H1 (cell line): Measurements from ENCODE around the gene QSER1. TPM values are rescaled to one million over a fixed set of nuclear protein-coding genes. Genes with fewer than 3 reads are reported as not detected.

Experiments
- CTCF ChIA-PET: fragments of 300-600 bp; sonication (Branson Sonifier 250); formaldehyde crosslinking; loops from one replicate; lab custom pipeline; 2021; ENCODE audit not compliant: partially characterized antibody; lab: Charles Lee
- POLR2A ChIA-PET: fragments of 300-600 bp; sonication (Branson Sonifier 250); formaldehyde crosslinking; loops from one replicate; lab custom pipeline; 2021; ENCODE audit warnings: inconsistent platforms; ENCODE audit not compliant: partially characterized antibody; lab: Charles Lee
- DNase-seq, 2 experiments: peaks; one replicate each; pipeline versions ENCODE4 v3.0.0 to v3.0.0-alpha.2; 2010 to 2022; ENCODE audit warnings: low spot score in 2 of 2, low read depth in 1 of 2, mixed read lengths in 1 of 2
- FAIRE-seq: peaks from 2 replicates; lab custom pipeline; 2011; peaks lifted over from hg19 to GRCh38; lab: Jason Lieb, UNC
- H2AFZ ChIP-seq: 2 replicates; pipeline ENCODE4 v1.8.1; 2012; ENCODE audit warnings: low read length, inconsistent platforms
- H2AK5ac ChIP-seq: 2 replicates; pipeline ENCODE4 v1.6.1; 2013; ENCODE audit warnings: low read depth, low read length
- H2BK120ac ChIP-seq: replicated peaks from 2 replicates; pipeline ENCODE3; 2013; ENCODE audit warnings: low read depth, low read length, inconsistent platforms
- H2BK12ac ChIP-seq: 2 replicates; pipeline ENCODE4 v1.6.1; 2013; ENCODE audit warnings: low read depth, low read length
- H2BK15ac ChIP-seq: 2 replicates; pipeline ENCODE4 v1.6.1; 2013; ENCODE audit warnings: low read length
- H2BK20ac ChIP-seq: 2 replicates; pipeline ENCODE4 v1.6.1; 2013; ENCODE audit warnings: low read length
- H2BK5ac ChIP-seq: 2 replicates; pipeline ENCODE4 v1.6.1; 2013; ENCODE audit warnings: low read depth, low read length
- H3K14ac ChIP-seq: 2 replicates; pipeline ENCODE4 v1.6.1; 2013; ENCODE audit warnings: inconsistent platforms; ENCODE audit not compliant: insufficient read length
- H3K18ac ChIP-seq: 2 replicates; pipeline ENCODE4 v1.6.1; 2013; ENCODE audit warnings: low read length; ENCODE audit errors: extremely low read depth
- H3K23ac ChIP-seq: 2 replicates; pipeline ENCODE4 v1.6.1; 2013; ENCODE audit warnings: inconsistent platforms; ENCODE audit not compliant: insufficient read length
- H3K23me2 ChIP-seq: 2 replicates; pipeline ENCODE4 v1.6.1; 2013; ENCODE audit warnings: low read depth, low read length
- H3K27ac ChIP-seq: 2 replicates; pipeline ENCODE4 v1.6.1; 2011; ENCODE audit warnings: low read depth, low read length, inconsistent platforms
- H3K27me3 ChIP-seq, 4 experiments: replicated peaks in 1 of 4; 1 replicate in 1 of 4; 2 replicates in 3 of 4; pipeline versions ENCODE4 v1.6.1 to v1.8.1; 2011 to 2013; ENCODE audit warnings: low read length in 3 of 4, mild to moderate bottlenecking in 3 of 4, inconsistent platforms in 2 of 4, mixed read lengths in 2 of 4, moderate library complexity in 1 of 4; ENCODE audit not compliant: control insufficient read depth in 3 of 4, insufficient read depth in 3 of 4; ENCODE audit errors: extremely low read depth in 1 of 4
- H3K36me3 ChIP-seq, 4 experiments: 2 replicates each; pipeline versions ENCODE4 v1.6.1 to v1.8.1; 2011 to 2013; ENCODE audit warnings: mild to moderate bottlenecking in 4 of 4, low read length in 3 of 4, moderate library complexity in 2 of 4, control low read depth in 1 of 4, inconsistent platforms in 1 of 4; ENCODE audit not compliant: insufficient read depth in 4 of 4, control insufficient read depth in 2 of 4
- H3K4ac ChIP-seq: replicated peaks from 2 replicates; pipeline ENCODE3; 2013; ENCODE audit warnings: low read length, low read depth, mixed read lengths, inconsistent platforms; ENCODE audit not compliant: insufficient read length
- H3K4me1 ChIP-seq, 4 experiments: replicated peaks in 1 of 4; 1 replicate in 1 of 4; 2 replicates in 3 of 4; pipeline versions ENCODE4 v1.6.1 to v1.8.1; 2011 to 2013; ENCODE audit warnings: low read length in 3 of 4, inconsistent platforms in 2 of 4, mixed read lengths in 1 of 4; ENCODE audit not compliant: insufficient read depth in 4 of 4, control insufficient read depth in 3 of 4
- H3K4me2 ChIP-seq, 2 experiments: 2 replicates each; pipeline versions ENCODE4 v1.6.1 to v1.8.1; 2011 to 2013; ENCODE audit warnings: low read depth in 2 of 2, low read length in 2 of 2, control low read depth in 1 of 2, inconsistent platforms in 1 of 2, mild to moderate bottlenecking in 1 of 2; ENCODE audit not compliant: insufficient read depth in 1 of 2
- H3K4me3 ChIP-seq, 4 experiments: fragments of 200-600, 300-600 bp in 1 of 4; sonication (generic), shearing (Covaris generic), sonication (Bioruptor Twin) in 1 of 4; 2 replicates each; pipeline versions ENCODE4 v1.5.1 to v1.8.1; 2011 to 2016; ENCODE audit warnings: low read length in 4 of 4, low read depth in 3 of 4, control low read depth in 2 of 4, inconsistent platforms in 2 of 4, mild to moderate bottlenecking in 2 of 4, mixed read lengths in 1 of 4, moderate library complexity in 1 of 4; ENCODE audit not compliant: insufficient read depth in 2 of 4; ENCODE audit errors: extremely low read depth in 1 of 4
- H3K56ac ChIP-seq: replicated peaks from 2 replicates; pipeline ENCODE3; 2013; ENCODE audit warnings: low read depth, mild to moderate bottlenecking, mixed read lengths, low read length, inconsistent platforms; ENCODE audit not compliant: insufficient read length
- H3K79me1 ChIP-seq: 2 replicates; pipeline ENCODE4 v1.6.1; 2013; ENCODE audit warnings: low read depth, low read length, control low read depth
- H3K79me2 ChIP-seq, 2 experiments: 2 replicates each; pipeline versions ENCODE4 v1.6.1 to v1.8.1; 2012 to 2013; ENCODE audit warnings: low read length in 2 of 2, mild to moderate bottlenecking in 2 of 2, inconsistent platforms in 1 of 2; ENCODE audit not compliant: insufficient read depth in 2 of 2, control insufficient read depth in 1 of 2
- H3K9ac ChIP-seq, 4 experiments: replicated peaks in 1 of 4; 1 replicate in 1 of 4; 2 replicates in 3 of 4; pipeline versions ENCODE4 v1.6.1 to v1.8.1; 2011 to 2013; ENCODE audit warnings: low read depth in 3 of 4, low read length in 3 of 4, control low read depth in 2 of 4, mild to moderate bottlenecking in 2 of 4, moderate library complexity in 2 of 4, inconsistent platforms in 1 of 4; ENCODE audit errors: extremely low read depth in 1 of 4
- H3K9me3 ChIP-seq, 2 experiments: 2 replicates each; pipeline versions ENCODE4 v1.6.1 to v1.8.1; 2012 to 2013; ENCODE audit warnings: mild to moderate bottlenecking in 2 of 2, moderate library complexity in 2 of 2, control low read depth in 1 of 2, inconsistent platforms in 1 of 2, low read depth in 1 of 2, low read length in 1 of 2, mixed read lengths in 1 of 2; ENCODE audit not compliant: insufficient read depth in 2 of 2
- H4K20me1 ChIP-seq, 2 experiments: replicated peaks in 1 of 2; 2 replicates each; pipeline versions ENCODE3 to v1.8.1; 2011 to 2013; ENCODE audit warnings: inconsistent platforms in 2 of 2, low read length in 2 of 2, mild to moderate bottlenecking in 1 of 2; ENCODE audit not compliant: insufficient read depth in 2 of 2, control insufficient read depth in 1 of 2
- H4K5ac ChIP-seq: 2 replicates; pipeline ENCODE4 v1.6.1; 2013; ENCODE audit warnings: low read length, low read depth, mixed read lengths, inconsistent platforms; ENCODE audit not compliant: insufficient read length
- H4K8ac ChIP-seq: 2 replicates; pipeline ENCODE4 v1.8.0; 2013; ENCODE audit warnings: mild to moderate bottlenecking, moderate library complexity, low read length, inconsistent platforms; ENCODE audit not compliant: insufficient read depth; ENCODE audit errors: extremely low read depth
- H4K91ac ChIP-seq: replicated peaks from 2 replicates; pipeline ENCODE3; 2013; ENCODE audit warnings: low read length, mixed read lengths, inconsistent platforms; ENCODE audit not compliant: insufficient read length
- ASH2L ChIP-seq: fragments of 200-600, 300-600 bp; sonication (generic); IDR thresholded peaks from one replicate; pipeline ENCODE4 v1.7.1; 2017; ENCODE audit warnings: low read length
- EZH2 ChIP-seq: fragments of 200-600 bp; sonication (generic); IDR thresholded peaks from 2 replicates; pipeline ENCODE4 v1.7.1; 2012; ENCODE audit warnings: low read depth, mild to moderate bottlenecking, moderate library complexity, low read length, inconsistent platforms; ENCODE audit not compliant: severe bottlenecking
- FOSL1 ChIP-seq: IDR thresholded peaks from 2 replicates; pipeline ENCODE4 v1.6.1; 2011; ENCODE audit warnings: mild to moderate bottlenecking, low read depth, low read length, moderate library complexity; ENCODE audit not compliant: insufficient read depth
- JUND ChIP-seq: IDR thresholded peaks from 2 replicates; pipeline ENCODE4 v1.6.1; 2011; ENCODE audit warnings: mild to moderate bottlenecking, improper control_type of control experiment, low read length
- POLR2A ChIP-seq, 2 experiments: IDR thresholded peaks; 1 replicate in 1 of 2; 2 replicates in 1 of 2; pipeline ENCODE4 v1.6.1; 2011; ENCODE audit warnings: low read depth in 2 of 2, low read length in 2 of 2, mild to moderate bottlenecking in 2 of 2; ENCODE audit errors: control extremely low read depth in 1 of 2
- RFX5 ChIP-seq: IDR thresholded peaks from 2 replicates; pipeline ENCODE4 v1.6.1; 2011; ENCODE audit warnings: low read depth, low read length, improper control_type of control experiment, borderline replicate concordance
- SIX5 ChIP-seq: IDR thresholded peaks from 2 replicates; pipeline ENCODE4 v1.6.1; 2011; ENCODE audit warnings: mild to moderate bottlenecking, low read depth, low read length
- TBP ChIP-seq: IDR thresholded peaks from 2 replicates; pipeline ENCODE4 v1.6.1; 2011; ENCODE audit warnings: low read depth, low read length, improper control_type of control experiment
- TEAD4 ChIP-seq: IDR thresholded peaks from 2 replicates; pipeline ENCODE4 v1.6.1; 2012; ENCODE audit warnings: low read depth, low read length, inconsistent platforms, mixed read lengths
- polyA plus RNA-seq, 7 experiments: library from polyadenylated mRNA; depleted of rRNA in 3 of 7; stranded (reverse) in 5 of 7; unstranded in 2 of 7; fragments of >200 nt in 5 of 7; fragments of 200-250 nt in 2 of 7; gene quantifications; 1 replicate in 5 of 7; 2 replicates in 1 of 7; 4 replicates in 1 of 7; pipeline versions ENCODE4 v1.2.1 to v1.2.3, GENCODE V29; 2011 to 2013; ENCODE audit warnings: missing spikeins in 2 of 7, mixed read lengths in 2 of 7
- total RNA-seq: library from RNA; stranded (reverse); fragmentation: NEBNext Ultra II Directional; extraction: Animal tissue kit (Norgen Biotek cat#: 25700); gene quantifications from 2 replicates; pipeline ENCODE4 v1.2.1, GENCODE V29; 2021

QSER1 gene
- total and polyA plus RNA-seq, 2 of the 8 experiments (the other 6 are each of a cell fraction or from before 2014, with no cell fraction given), result 29.3 to 117 TPM

DNA sequence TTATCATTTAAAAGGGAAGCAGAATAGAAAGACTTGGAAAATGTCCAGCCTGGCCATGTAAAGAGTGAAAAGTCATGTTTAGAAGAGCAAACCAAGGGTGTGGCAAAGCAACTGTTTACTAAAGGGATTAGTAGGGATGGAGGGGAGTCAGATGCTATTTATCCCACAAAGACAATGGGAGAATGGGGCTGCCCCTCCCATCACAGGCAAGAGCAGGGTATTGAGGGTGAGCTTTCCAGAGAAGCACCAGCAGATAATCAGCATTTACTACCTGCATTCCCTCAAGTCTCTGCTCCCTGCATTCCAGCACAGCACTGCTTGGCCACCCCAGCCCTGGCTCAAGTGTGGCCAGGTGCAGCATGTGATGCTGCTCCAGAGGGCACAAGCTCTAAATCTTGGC is 18.5 kb upstream of the QSER1 start:
- no peak overlapping the region for H3K27ac ChIP-seq
- H3K4me1 ChIP-seq, result peaks cover 0 to 6% (median 3%) of the 10 kb centered on the region in 4 experiments; a peak in 4 of 7 replicates
- no peak for DNase-seq
- no peak overlapping the region for H3K56ac ChIP-seq
- H3K27me3 ChIP-seq, result no peaks in the 10 kb centered on the region
- CTCF ChIA-PET, result interaction anchor here (0.6 to 1.6 kb wide), 3 partner anchors 10 to 16 kb away, joined by 3 to 6 read pairs (median 3); no protein-coding TSS in a partner anchor
- H3K14ac ChIP-seq, result no peak overlapping the region
- no peaks in the 10 kb centered on the region for H3K23me2 ChIP-seq
- peak overlapping the region; percentile 63 for H4K91ac ChIP-seq
- no peak overlapping the region for H2BK5ac ChIP-seq
- H3K4me2 ChIP-seq, result no peak overlapping the region; a peak in 1 of 4 replicates
- 0 out of 4 replicates have a peak, but pooled peaks cover 0 to 4% of the 10 kb centered on the region in 2 experiments for H3K9me3 ChIP-seq
- no peak overlapping the region for H2BK12ac ChIP-seq
- no peak for FAIRE-seq
- H3K18ac ChIP-seq, result peak overlapping the region; percentile 9; the same call in 1 of the 2 replicates
- H3K23ac ChIP-seq, result no peak overlapping the region
- no peak overlapping the region for H3K4ac ChIP-seq
- no peak overlapping the region for H2AK5ac ChIP-seq
- no peaks in the 10 kb centered on the region for H3K79me1 ChIP-seq
- no peak overlapping the region for H3K4me3 ChIP-seq
- H3K79me2 ChIP-seq, result no peaks in the 10 kb centered on the region
- POLR2A ChIA-PET, result interaction anchor here (1.1 to 1.5 kb wide), 2 partner anchors 16 to 18 kb away, joined by 3 to 4 read pairs; no protein-coding TSS in a partner anchor
- no peak overlapping the region for H2AFZ ChIP-seq
- TF ChIP-seq SIX5, result no peak
- TF ChIP-seq TEAD4, result peak; percentile 71
- no peak for TF ChIP-seq RFX5
- TF ChIP-seq ASH2L, result no peak
- TF ChIP-seq EZH2, result no peak
- TF ChIP-seq JUND, result no peak
- no peak for TF ChIP-seq TBP
- TF ChIP-seq POLR2A (IDR thresholded peaks at IDR 0.05; ENCODE audit: control extremely low read depth in 1 of 2, low read depth in 2 of 2, low read length in 2 of 2), result no peak
- TF ChIP-seq FOSL1, result no peak
- H3K9ac ChIP-seq, result no peak overlapping the region
- 0 out of 2 replicates have a peak overlapping the region, but pooled peaks have one; percentile 73 for H2BK20ac ChIP-seq
- no peak overlapping the region for H4K5ac ChIP-seq
- H2BK120ac ChIP-seq, result no peak overlapping the region
- H3K36me3 ChIP-seq, result no peaks in the 10 kb centered on the region
- H2BK15ac ChIP-seq, result no peak overlapping the region
- H4K20me1 ChIP-seq, result no peaks in the 10 kb centered on the region
- no peak overlapping the region for H4K8ac ChIP-seq
